ENCODE results near the gene NAT16. TPM values are rescaled to one million over a fixed set of nuclear protein-coding genes. Genes with fewer than 3 reads are reported as not detected.

The NAT16 gene
- total and polyA plus RNA-seq, 2 of the 8 experiments (the other 6 are each of a cell fraction or from before 2014, with no cell fraction given) = 0.26 to 0.84 TPM

DNA sequence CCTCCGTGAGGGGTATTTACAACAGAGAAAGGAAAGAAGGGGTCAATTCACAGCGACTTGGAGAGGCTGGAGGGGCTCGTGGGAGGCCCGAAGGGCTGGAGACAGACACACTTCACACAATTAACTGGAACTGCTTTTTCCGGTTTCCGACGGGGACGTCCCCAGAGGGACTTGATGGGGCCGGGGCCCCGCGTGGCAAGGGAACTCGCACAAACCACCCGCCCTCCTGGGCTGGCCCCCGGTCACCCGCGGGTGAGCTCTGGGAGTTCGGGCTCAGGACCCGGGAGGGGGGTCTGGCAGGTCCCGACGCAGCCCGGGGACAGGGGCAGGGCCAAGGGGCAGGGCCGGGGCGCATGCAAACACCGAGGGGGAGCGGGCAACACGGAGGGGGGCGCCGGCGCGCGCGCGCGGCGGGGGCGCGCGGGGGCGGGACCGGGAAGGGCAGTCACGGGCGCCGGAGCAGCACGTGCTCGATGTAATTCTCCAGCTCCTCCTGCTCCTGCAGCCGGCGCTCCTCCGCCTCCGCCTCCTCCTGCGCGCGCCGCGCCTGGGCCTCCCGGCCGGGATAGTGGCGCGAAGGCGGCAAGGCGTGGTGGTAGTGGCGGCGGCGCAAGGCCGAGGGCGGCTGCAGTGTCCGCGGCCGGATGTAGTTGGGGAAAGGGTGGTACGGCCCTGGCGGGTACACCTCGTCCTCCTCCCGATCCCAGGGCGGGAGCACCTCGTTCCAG lies 17.4 kb downstream of the NAT16 start (continued):
- TF ChIP-seq TBP (IDR thresholded peaks at IDR 0.05; ENCODE audit: low read depth, low read length) = no peak
- TF ChIP-seq TAF1 (IDR thresholded peaks at IDR 0.05; ENCODE audit: low read depth, low read length) = no peak; the same call in 1 of the 2 replicates
- TF ChIP-seq EP300 (IDR thresholded peaks at IDR 0.05; ENCODE audit: borderline replicate concordance in 1 of 2, low read depth in 2 of 2, low read length in 2 of 2) = 0 out of 3 replicates have a peak, but pooled peaks of 1 of the 2 experiments have one; percentile 11
- TF ChIP-seq, protein P1, sequence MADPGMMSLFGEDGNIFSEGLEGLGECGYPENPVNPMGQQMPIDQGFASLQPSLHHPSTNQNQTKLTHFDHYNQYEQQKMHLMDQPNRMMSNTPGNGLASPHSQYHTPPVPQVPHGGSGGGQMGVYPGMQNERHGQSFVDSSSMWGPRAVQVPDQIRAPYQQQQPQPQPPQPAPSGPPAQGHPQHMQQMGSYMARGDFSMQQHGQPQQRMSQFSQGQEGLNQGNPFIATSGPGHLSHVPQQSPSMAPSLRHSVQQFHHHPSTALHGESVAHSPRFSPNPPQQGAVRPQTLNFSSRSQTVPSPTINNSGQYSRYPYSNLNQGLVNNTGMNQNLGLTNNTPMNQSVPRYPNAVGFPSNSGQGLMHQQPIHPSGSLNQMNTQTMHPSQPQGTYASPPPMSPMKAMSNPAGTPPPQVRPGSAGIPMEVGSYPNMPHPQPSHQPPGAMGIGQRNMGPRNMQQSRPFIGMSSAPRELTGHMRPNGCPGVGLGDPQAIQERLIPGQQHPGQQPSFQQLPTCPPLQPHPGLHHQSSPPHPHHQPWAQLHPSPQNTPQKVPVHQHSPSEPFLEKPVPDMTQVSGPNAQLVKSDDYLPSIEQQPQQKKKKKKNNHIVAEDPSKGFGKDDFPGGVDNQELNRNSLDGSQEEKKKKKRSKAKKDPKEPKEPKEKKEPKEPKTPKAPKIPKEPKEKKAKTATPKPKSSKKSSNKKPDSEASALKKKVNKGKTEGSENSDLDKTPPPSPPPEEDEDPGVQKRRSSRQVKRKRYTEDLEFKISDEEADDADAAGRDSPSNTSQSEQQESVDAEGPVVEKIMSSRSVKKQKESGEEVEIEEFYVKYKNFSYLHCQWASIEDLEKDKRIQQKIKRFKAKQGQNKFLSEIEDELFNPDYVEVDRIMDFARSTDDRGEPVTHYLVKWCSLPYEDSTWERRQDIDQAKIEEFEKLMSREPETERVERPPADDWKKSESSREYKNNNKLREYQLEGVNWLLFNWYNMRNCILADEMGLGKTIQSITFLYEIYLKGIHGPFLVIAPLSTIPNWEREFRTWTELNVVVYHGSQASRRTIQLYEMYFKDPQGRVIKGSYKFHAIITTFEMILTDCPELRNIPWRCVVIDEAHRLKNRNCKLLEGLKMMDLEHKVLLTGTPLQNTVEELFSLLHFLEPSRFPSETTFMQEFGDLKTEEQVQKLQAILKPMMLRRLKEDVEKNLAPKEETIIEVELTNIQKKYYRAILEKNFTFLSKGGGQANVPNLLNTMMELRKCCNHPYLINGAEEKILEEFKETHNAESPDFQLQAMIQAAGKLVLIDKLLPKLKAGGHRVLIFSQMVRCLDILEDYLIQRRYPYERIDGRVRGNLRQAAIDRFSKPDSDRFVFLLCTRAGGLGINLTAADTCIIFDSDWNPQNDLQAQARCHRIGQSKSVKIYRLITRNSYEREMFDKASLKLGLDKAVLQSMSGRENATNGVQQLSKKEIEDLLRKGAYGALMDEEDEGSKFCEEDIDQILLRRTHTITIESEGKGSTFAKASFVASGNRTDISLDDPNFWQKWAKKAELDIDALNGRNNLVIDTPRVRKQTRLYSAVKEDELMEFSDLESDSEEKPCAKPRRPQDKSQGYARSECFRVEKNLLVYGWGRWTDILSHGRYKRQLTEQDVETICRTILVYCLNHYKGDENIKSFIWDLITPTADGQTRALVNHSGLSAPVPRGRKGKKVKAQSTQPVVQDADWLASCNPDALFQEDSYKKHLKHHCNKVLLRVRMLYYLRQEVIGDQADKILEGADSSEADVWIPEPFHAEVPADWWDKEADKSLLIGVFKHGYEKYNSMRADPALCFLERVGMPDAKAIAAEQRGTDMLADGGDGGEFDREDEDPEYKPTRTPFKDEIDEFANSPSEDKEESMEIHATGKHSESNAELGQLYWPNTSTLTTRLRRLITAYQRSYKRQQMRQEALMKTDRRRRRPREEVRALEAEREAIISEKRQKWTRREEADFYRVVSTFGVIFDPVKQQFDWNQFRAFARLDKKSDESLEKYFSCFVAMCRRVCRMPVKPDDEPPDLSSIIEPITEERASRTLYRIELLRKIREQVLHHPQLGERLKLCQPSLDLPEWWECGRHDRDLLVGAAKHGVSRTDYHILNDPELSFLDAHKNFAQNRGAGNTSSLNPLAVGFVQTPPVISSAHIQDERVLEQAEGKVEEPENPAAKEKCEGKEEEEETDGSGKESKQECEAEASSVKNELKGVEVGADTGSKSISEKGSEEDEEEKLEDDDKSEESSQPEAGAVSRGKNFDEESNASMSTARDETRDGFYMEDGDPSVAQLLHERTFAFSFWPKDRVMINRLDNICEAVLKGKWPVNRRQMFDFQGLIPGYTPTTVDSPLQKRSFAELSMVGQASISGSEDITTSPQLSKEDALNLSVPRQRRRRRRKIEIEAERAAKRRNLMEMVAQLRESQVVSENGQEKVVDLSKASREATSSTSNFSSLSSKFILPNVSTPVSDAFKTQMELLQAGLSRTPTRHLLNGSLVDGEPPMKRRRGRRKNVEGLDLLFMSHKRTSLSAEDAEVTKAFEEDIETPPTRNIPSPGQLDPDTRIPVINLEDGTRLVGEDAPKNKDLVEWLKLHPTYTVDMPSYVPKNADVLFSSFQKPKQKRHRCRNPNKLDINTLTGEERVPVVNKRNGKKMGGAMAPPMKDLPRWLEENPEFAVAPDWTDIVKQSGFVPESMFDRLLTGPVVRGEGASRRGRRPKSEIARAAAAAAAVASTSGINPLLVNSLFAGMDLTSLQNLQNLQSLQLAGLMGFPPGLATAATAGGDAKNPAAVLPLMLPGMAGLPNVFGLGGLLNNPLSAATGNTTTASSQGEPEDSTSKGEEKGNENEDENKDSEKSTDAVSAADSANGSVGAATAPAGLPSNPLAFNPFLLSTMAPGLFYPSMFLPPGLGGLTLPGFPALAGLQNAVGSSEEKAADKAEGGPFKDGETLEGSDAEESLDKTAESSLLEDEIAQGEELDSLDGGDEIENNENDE (IDR thresholded peaks at IDR 0.05; ENCODE audit: insufficient replicate concordance, low read length) = no peak
- peak in 1 of 2 experiments; percentile 50; a peak in 1 of 3 replicates for TF ChIP-seq POLR2A (IDR thresholded peaks at IDR 0.05; ENCODE audit: control extremely low read depth in 1 of 2, low read depth in 2 of 2, low read length in 2 of 2)
- TF ChIP-seq RFX5 (IDR thresholded peaks at IDR 0.05; ENCODE audit: borderline replicate concordance, low read depth, low read length) = no peak
- TF ChIP-seq FOSL1 (IDR thresholded peaks at IDR 0.05; ENCODE audit: insufficient read depth, low read depth, low read length) = no peak
- no peak for TF ChIP-seq TCF12 (IDR thresholded peaks at IDR 0.05; ENCODE audit: low read depth, low read length)
- no peak for TF ChIP-seq MAFK (IDR thresholded peaks at IDR 0.05; ENCODE audit: low read depth, low read length)
- TF ChIP-seq BACH1 (IDR thresholded peaks at IDR 0.05; ENCODE audit: low read length) = peak; percentile 59; the same call in 1 of the 2 replicates

Data from H1 (cell line).